Ascending aorta (tissue), 2 donors: ENCODE data around the gene PRKCB. TPM values are rescaled to one million over a fixed set of nuclear protein-coding genes. Genes with fewer than 3 reads are reported as not detected.

Experiments
- DNase-seq, 2 donors: peaks; one replicate each; pipeline ENCODE4 v3.0.0-alpha.2; 2019; ENCODE audit warnings: low spot score in 2 of 2
- H3K27ac ChIP-seq, 2 donors: fragments of 200-600 bp; sonication (generic); one replicate each; pipeline ENCODE4 v1.5.1; 2016 to 2017; ENCODE audit warnings: mild to moderate bottlenecking in 1 of 2
- H3K27me3 ChIP-seq: fragments of 200-600 bp; sonication (generic); one replicate; pipeline ENCODE4 v1.5.1; 2017
- H3K36me3 ChIP-seq, 2 donors: fragments of 200-600 bp; sonication (generic); one replicate each; pipeline ENCODE4 v1.5.1; 2016
- H3K4me1 ChIP-seq, 2 donors: fragments of 200-600 bp; sonication (generic); one replicate each; pipeline ENCODE4 v1.5.1; 2016 to 2017; ENCODE audit warnings: mild to moderate bottlenecking in 1 of 2
- H3K4me3 ChIP-seq, 2 donors: fragments of 200-600 bp; sonication (generic); one replicate each; pipeline ENCODE4 v1.5.1; 2016 to 2017; ENCODE audit warnings: mild to moderate bottlenecking in 1 of 2
- H3K9me3 ChIP-seq, 2 donors: fragments of 200-600 bp; sonication (generic); one replicate each; pipeline ENCODE4 v1.5.1; 2016
- CTCF ChIP-seq, 3 experiments: fragments of 200-600 bp in 2 of 3; fragments of 450-650 bp in 1 of 3; sonication (generic) in 2 of 3; IDR thresholded peaks; one replicate each; pipeline ENCODE4 v1.5.1; 2016 to 2019; ENCODE audit warnings: antibody characterized with exemption in 3 of 3, mild to moderate bottlenecking in 1 of 3, moderate library complexity in 1 of 3
- intact Hi-C: fragments of 100-400 bp; cut with DNase I; formaldehyde crosslinking; loops from one replicate; pipeline ENCODE4 v1.15.1; 2023
- total RNA-seq: library from RNA; depleted of rRNA; stranded (reverse); fragments of >200 nt; gene quantifications from one replicate; pipeline ENCODE4 v1.1.0, GENCODE V29; 2016

PRKCB gene
- total RNA-seq, 1 donor from 2014 or later, result 1.2 TPM

- H3K36me3 ChIP-seq, result no peaks in the 10 kb centered on the region
- no peak for TF ChIP-seq CTCF (IDR thresholded peaks at IDR 0.05)
- no peak overlapping the region for H3K27ac ChIP-seq
- no peak for DNase-seq
- no peaks in the 10 kb centered on the region for H3K27me3 ChIP-seq
- H3K4me3 ChIP-seq, result no peak overlapping the region
- intact Hi-C loops, result no loop called here
- H3K4me1 ChIP-seq, result no peaks in the 10 kb centered on the region
- no peaks in the 10 kb centered on the region for H3K9me3 ChIP-seq
Observed at GRCh38 chr16:23855010-23855409, 19.2 kb downstream of the PRKCB start.

GRCh38 chr16:23856251-23856709, 20.5 kb downstream of the PRKCB start:
- Histone ChIP-seq H3K9me3 (no peaks in the 10 kb centered on the region), H3K27ac (no peak overlapping the region), H3K4me3 (no peak overlapping the region), H3K36me3 (no peaks in the 10 kb centered on the region), H3K27me3 (no peaks in the 10 kb centered on the region), H3K4me1 (no peaks in the 10 kb centered on the region)
- no peak for TF ChIP-seq CTCF (IDR thresholded peaks at IDR 0.05)
- intact Hi-C loops, result no loop called here
- no peak for DNase-seq

GRCh38 chr16:23857256-23857880, 21.6 kb downstream of the PRKCB start:
- no peak overlapping the region for H3K4me3 ChIP-seq
- H3K27me3 ChIP-seq, result no peaks in the 10 kb centered on the region
- no peaks in the 10 kb centered on the region for H3K4me1 ChIP-seq
- H3K36me3 ChIP-seq, result no peaks in the 10 kb centered on the region
- no peak for TF ChIP-seq CTCF (IDR thresholded peaks at IDR 0.05)
- intact Hi-C loops, result no loop called here
- DNase-seq, result no peak
- no peaks in the 10 kb centered on the region for H3K9me3 ChIP-seq
- H3K27ac ChIP-seq, result no peak overlapping the region

GRCh38 chr16:23857881-23858269, 22.1 kb downstream of the PRKCB start:
- no peak for TF ChIP-seq CTCF (IDR thresholded peaks at IDR 0.05)
- intact Hi-C loops, result no loop called here
- no peak for DNase-seq
- Histone ChIP-seq H3K27me3 (no peaks in the 10 kb centered on the region), H3K27ac (no peak overlapping the region), H3K4me1 (no peaks in the 10 kb centered on the region), H3K9me3 (no peaks in the 10 kb centered on the region), H3K36me3 (no peaks in the 10 kb centered on the region), H3K4me3 (no peak overlapping the region)

GRCh38 chr16:23858542-23858941, 22.8 kb downstream of the PRKCB start:
- no peak for DNase-seq

More at GRCh38 chr16:23858542-23858941, 22.8 kb downstream of the PRKCB start:
- no peak for TF ChIP-seq CTCF (IDR thresholded peaks at IDR 0.05)
- Histone ChIP-seq H3K9me3 (no peaks in the 10 kb centered on the region), H3K4me3 (no peak overlapping the region), H3K4me1 (no peaks in the 10 kb centered on the region), H3K27me3 (no peaks in the 10 kb centered on the region), H3K36me3 (no peaks in the 10 kb centered on the region), H3K27ac (no peak overlapping the region)
- intact Hi-C loops, result no loop called here
